DOHH2 (cell line): ENCODE measurements around the gene STX16.

Experiments
- EZH2phosphoT487 ChIP-seq: fragments of 200-600 bp; sonication (generic); IDR thresholded peaks from 2 replicates; pipeline ENCODE4 v1.6.1; 2017; ENCODE audit warnings: borderline replicate concordance, mild to moderate bottlenecking, antibody characterized with exemption, low read length, moderate library complexity, mixed read lengths
- TF ChIP-seq, protein P1 (sequence below): fragments of 200-600 bp; sonication (generic); IDR thresholded peaks from one replicate; pipeline ENCODE4 v1.5.1; 2014; ENCODE audit warnings: antibody characterized with exemption, mild to moderate bottlenecking, low read depth, low read length; ENCODE audit not compliant: poor library complexity, severe bottlenecking

- TF ChIP-seq, protein P1, sequence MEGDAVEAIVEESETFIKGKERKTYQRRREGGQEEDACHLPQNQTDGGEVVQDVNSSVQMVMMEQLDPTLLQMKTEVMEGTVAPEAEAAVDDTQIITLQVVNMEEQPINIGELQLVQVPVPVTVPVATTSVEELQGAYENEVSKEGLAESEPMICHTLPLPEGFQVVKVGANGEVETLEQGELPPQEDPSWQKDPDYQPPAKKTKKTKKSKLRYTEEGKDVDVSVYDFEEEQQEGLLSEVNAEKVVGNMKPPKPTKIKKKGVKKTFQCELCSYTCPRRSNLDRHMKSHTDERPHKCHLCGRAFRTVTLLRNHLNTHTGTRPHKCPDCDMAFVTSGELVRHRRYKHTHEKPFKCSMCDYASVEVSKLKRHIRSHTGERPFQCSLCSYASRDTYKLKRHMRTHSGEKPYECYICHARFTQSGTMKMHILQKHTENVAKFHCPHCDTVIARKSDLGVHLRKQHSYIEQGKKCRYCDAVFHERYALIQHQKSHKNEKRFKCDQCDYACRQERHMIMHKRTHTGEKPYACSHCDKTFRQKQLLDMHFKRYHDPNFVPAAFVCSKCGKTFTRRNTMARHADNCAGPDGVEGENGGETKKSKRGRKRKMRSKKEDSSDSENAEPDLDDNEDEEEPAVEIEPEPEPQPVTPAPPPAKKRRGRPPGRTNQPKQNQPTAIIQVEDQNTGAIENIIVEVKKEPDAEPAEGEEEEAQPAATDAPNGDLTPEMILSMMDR = no peak
- no peak for TF ChIP-seq EZH2phosphoT487
Measured at GRCh38 chr20:58715391-58715800, 64.3 kb downstream of the STX16 start.
